Activated CD4-positive, alpha-beta T cell treated with anti-CD3 and anti-CD28 coated beads, Interleukin-2, amount 10 ng/mL, durations not matched to agents 7 days and 5 days (primary cell): ENCODE measurements around the gene UBASH3B. TPM values are rescaled to one million over a fixed set of nuclear protein-coding genes. Genes with fewer than 3 reads are reported as not detected.

Source experiments
- CTCF ChIA-PET: fragments of 350-600 bp; sonication (Branson Sonifier 250); formaldehyde crosslinking; loops from one replicate; lab custom pipeline; 2021; ENCODE audit warnings: antibody characterized with exemption; lab: Charles Lee
- POLR2A ChIA-PET: fragments of 350-600 bp; sonication (Branson Sonifier 250); formaldehyde crosslinking; loops from one replicate; lab custom pipeline; 2021; ENCODE audit warnings: antibody characterized with exemption; lab: Charles Lee
- DNase-seq: peaks from one replicate; pipeline ENCODE4 v3.0.0-alpha.2; 2020
- H3K27ac Mint-ChIP-seq: one replicate; pipeline ENCODE4 v1.8.0; 2021; ENCODE audit warnings: mild to moderate bottlenecking, moderate library complexity, mixed read lengths
- H3K27me3 Mint-ChIP-seq: one replicate; pipeline ENCODE4 v1.8.0; 2021; ENCODE audit warnings: mixed read lengths
- H3K36me3 Mint-ChIP-seq: one replicate; pipeline ENCODE4 v1.8.0; 2021; ENCODE audit warnings: low read depth, mixed read lengths
- H3K4me1 Mint-ChIP-seq: one replicate; pipeline ENCODE4 v1.8.0; 2021; ENCODE audit warnings: mixed read lengths
- H3K4me3 Mint-ChIP-seq: one replicate; pipeline ENCODE4 v1.8.0; 2021; ENCODE audit warnings: mild to moderate bottlenecking, moderate library complexity, mixed read lengths
- H3K9me3 Mint-ChIP-seq: one replicate; pipeline ENCODE4 v1.8.0; 2021; ENCODE audit warnings: mixed read lengths
- total RNA-seq, 2 experiments: library from RNA; stranded (reverse); gene quantifications; one replicate each; pipeline ENCODE4 v1.2.3, GENCODE V29; 2021

Gene UBASH3B
- total RNA-seq, 2 experiments from 2014 or later = 15.2 to 15.8 TPM

- POLR2A ChIA-PET = no interaction called here
- no peaks in the 10 kb centered on the region for H3K27me3 Mint-ChIP-seq
- H3K4me3 Mint-ChIP-seq = no peak overlapping the region
- H3K36me3 Mint-ChIP-seq = peaks cover 4% of the 10 kb centered on the region
- peaks cover 38% of the 10 kb centered on the region for H3K4me1 Mint-ChIP-seq
- no peak overlapping the region for H3K27ac Mint-ChIP-seq
- CTCF ChIA-PET = interaction anchor here (0.6 to 0.7 kb wide), 2 partner anchors 23 to 25 kb away, joined by 3 read pairs; no protein-coding TSS in a partner anchor
- DNase-seq = no peak
- no peaks in the 10 kb centered on the region for H3K9me3 Mint-ChIP-seq
Measured at GRCh38 chr11:122731500-122731913, 76.0 kb downstream of the UBASH3B start.

GRCh38 chr11:122732342-122733315, 77.1 kb downstream of the UBASH3B start:
- no peaks in the 10 kb centered on the region for H3K9me3 Mint-ChIP-seq
- no peak overlapping the region for H3K4me3 Mint-ChIP-seq
- no peak overlapping the region for H3K27ac Mint-ChIP-seq
- ChIA-PET CTCF (interaction anchor here (0.7 to 1.3 kb wide), 4 partner anchors 9 to 76 kb away, joined by 3 read pairs; no protein-coding TSS in a partner anchor), POLR2A (no interaction called here)
- H3K4me1 Mint-ChIP-seq = peaks cover 27% of the 10 kb centered on the region
- DNase-seq = no peak
- H3K36me3 Mint-ChIP-seq = peaks cover 4% of the 10 kb centered on the region
- H3K27me3 Mint-ChIP-seq = no peaks in the 10 kb centered on the region

GRCh38 chr11:122733318-122733717, 77.8 kb downstream of the UBASH3B start:
- Mint-ChIP-seq H3K4me3 (no peak overlapping the region), H3K27ac (no peak overlapping the region), H3K4me1 (peaks cover 20% of the 10 kb centered on the region), H3K36me3 (peaks cover 4% of the 10 kb centered on the region), H3K27me3 (no peaks in the 10 kb centered on the region), H3K9me3 (no peaks in the 10 kb centered on the region)
- ChIA-PET POLR2A (no interaction called here), CTCF (interaction anchor here (1.2 to 1.3 kb wide), 2 partner anchors 9 to 17 kb away, joined by 3 read pairs; no protein-coding TSS in a partner anchor)
- no peak for DNase-seq

GRCh38 chr11:122734848-122735496, 79.5 kb downstream of the UBASH3B start:
- no peak for DNase-seq
- POLR2A ChIA-PET = no interaction called here
- CTCF ChIA-PET = interaction anchor here (0.9 to 1.4 kb wide), 4 partner anchors 13 to 62 kb away, joined by 3 to 5 read pairs (median 3); no protein-coding TSS in a partner anchor
- H3K4me1 Mint-ChIP-seq = peaks cover 16% of the 10 kb centered on the region
- no peak overlapping the region for H3K27ac Mint-ChIP-seq
- H3K4me3 Mint-ChIP-seq = no peak overlapping the region
- H3K9me3 Mint-ChIP-seq = no peaks in the 10 kb centered on the region
- H3K27me3 Mint-ChIP-seq = no peaks in the 10 kb centered on the region
- H3K36me3 Mint-ChIP-seq = peaks cover 4% of the 10 kb centered on the region

- POLR2A ChIA-PET = no interaction called here
- DNase-seq = no peak
- CTCF ChIA-PET = interaction anchor here (1.4 to 1.8 kb wide), 2 partner anchors 9 to 12 kb away, joined by 4 read pairs; no protein-coding TSS in a partner anchor
- Mint-ChIP-seq H3K9me3 (no peaks in the 10 kb centered on the region), H3K36me3 (peaks cover 2% of the 10 kb centered on the region), H3K4me1 (no peaks in the 10 kb centered on the region), H3K27ac (no peak overlapping the region), H3K4me3 (no peak overlapping the region), H3K27me3 (no peaks in the 10 kb centered on the region)
Measured at GRCh38 chr11:122737951-122738693, 82.6 kb downstream of the UBASH3B start.

GRCh38 chr11:122741613-122742300, 86.2 kb downstream of the UBASH3B start:
- POLR2A ChIA-PET = no interaction called here

GRCh38 chr11:122742301-122743018, 86.9 kb downstream of the UBASH3B start:
- H3K4me1 Mint-ChIP-seq = no peaks in the 10 kb centered on the region
- POLR2A ChIA-PET = interaction anchor here (0.6 kb wide), 1 partner anchor 11 kb away, joined by 4 read pairs; no protein-coding TSS in a partner anchor
- peaks cover 5% of the 10 kb centered on the region for H3K36me3 Mint-ChIP-seq
- no peak overlapping the region for H3K4me3 Mint-ChIP-seq
- H3K9me3 Mint-ChIP-seq = no peaks in the 10 kb centered on the region
- no peak for DNase-seq
- H3K27ac Mint-ChIP-seq = no peak overlapping the region
- H3K27me3 Mint-ChIP-seq = peaks cover 5% of the 10 kb centered on the region
- CTCF ChIA-PET = interaction anchor here (0.9 to 1.0 kb wide), 2 partner anchors 15 to 86 kb away, joined by 3 read pairs; no protein-coding TSS in a partner anchor

More at GRCh38 chr11:122741613-122742300, 86.2 kb downstream of the UBASH3B start:
- CTCF ChIA-PET = interaction anchor here (1.0 to 1.5 kb wide), 2 partner anchors 7 to 85 kb away, joined by 3 to 4 read pairs; no protein-coding TSS in a partner anchor
- no peak for DNase-seq
- Mint-ChIP-seq H3K4me1 (no peaks in the 10 kb centered on the region), H3K4me3 (no peak overlapping the region), H3K36me3 (peaks cover 5% of the 10 kb centered on the region), H3K27me3 (no peaks in the 10 kb centered on the region), H3K27ac (no peak overlapping the region), H3K9me3 (no peaks in the 10 kb centered on the region)

GRCh38 chr11:122743097-122743741, 87.7 kb downstream of the UBASH3B start:
- no peak overlapping the region for H3K27ac Mint-ChIP-seq
- CTCF ChIA-PET = interaction anchor here (0.9 to 1.0 kb wide), 2 partner anchors 16 to 86 kb away, joined by 3 read pairs; no protein-coding TSS in a partner anchor

GRCh38 chr11:122743949-122744348, 88.4 kb downstream of the UBASH3B start:
- peak; percentile 81 for DNase-seq
- H3K4me3 Mint-ChIP-seq = no peak overlapping the region
- H3K9me3 Mint-ChIP-seq = no peaks in the 10 kb centered on the region
- peaks cover 9% of the 10 kb centered on the region for H3K27me3 Mint-ChIP-seq
- H3K27ac Mint-ChIP-seq = no peak overlapping the region
- H3K4me1 Mint-ChIP-seq = no peaks in the 10 kb centered on the region
- POLR2A ChIA-PET = no interaction called here
- peaks cover 5% of the 10 kb centered on the region for H3K36me3 Mint-ChIP-seq
- CTCF ChIA-PET = interaction anchor here (1.2 to 2.5 kb wide), 2 partner anchors 16 to 22 kb away, joined by 4 to 8 read pairs; no protein-coding TSS in a partner anchor

More at GRCh38 chr11:122743097-122743741, 87.7 kb downstream of the UBASH3B start:
- DNase-seq = no peak
- POLR2A ChIA-PET = interaction anchor here (0.6 kb wide), 1 partner anchor 10 kb away, joined by 4 read pairs; no protein-coding TSS in a partner anchor
- peaks cover 7% of the 10 kb centered on the region for H3K27me3 Mint-ChIP-seq
- H3K4me1 Mint-ChIP-seq = no peaks in the 10 kb centered on the region
- H3K9me3 Mint-ChIP-seq = no peaks in the 10 kb centered on the region
- peaks cover 5% of the 10 kb centered on the region for H3K36me3 Mint-ChIP-seq
- no peak overlapping the region for H3K4me3 Mint-ChIP-seq

- POLR2A ChIA-PET = interaction anchor here (0.7 kb wide), 1 partner anchor 1507 kb away, joined by 3 read pairs; no protein-coding TSS in a partner anchor
- Mint-ChIP-seq H3K9me3 (no peaks in the 10 kb centered on the region), H3K4me1 (no peaks in the 10 kb centered on the region), H3K36me3 (peaks cover 5% of the 10 kb centered on the region), H3K27ac (no peak overlapping the region), H3K4me3 (no peak overlapping the region), H3K27me3 (peaks cover 9% of the 10 kb centered on the region)
- no peak for DNase-seq
- CTCF ChIA-PET = interaction anchor here (1.2 to 4.2 kb wide), 3 partner anchors 11 to 23 kb away, joined by 4 to 36 read pairs (median 8); no protein-coding TSS in a partner anchor
Measured at GRCh38 chr11:122744357-122744756, 88.8 kb downstream of the UBASH3B start.
